Neural cell (in vitro differentiated cells): ENCODE data around the gene ATG7.

Experiments
- EP300 ChIP-seq: fragments of 450-650 bp; conservative IDR thresholded peaks from 2 replicates; pipeline ENCODE4 v1.6.1; 2014; ENCODE audit warnings: antibody characterized with exemption, mild to moderate bottlenecking, moderate library complexity; ENCODE audit not compliant: poor library complexity, severe bottlenecking
- MXI1 ChIP-seq: fragments of 450-650 bp; conservative IDR thresholded peaks from 2 replicates; pipeline ENCODE4 v1.6.1; 2014; ENCODE audit warnings: antibody characterized with exemption, mild to moderate bottlenecking; ENCODE audit not compliant: poor library complexity, severe bottlenecking
- POLR2AphosphoS5 ChIP-seq: IDR thresholded peaks from 2 replicates; pipeline ENCODE4 v1.6.1; 2012
- RAD21 ChIP-seq: fragments of 450-650 bp; conservative IDR thresholded peaks from 2 replicates; pipeline ENCODE4 v1.6.1; 2014; ENCODE audit warnings: antibody characterized with exemption, mild to moderate bottlenecking, moderate library complexity
- TAF1 ChIP-seq: IDR thresholded peaks from 2 replicates; pipeline ENCODE4 v1.6.1; 2012; ENCODE audit warnings: low read depth
- TF ChIP-seq, protein P1 (sequence below): fragments of 450-650 bp; IDR thresholded peaks from 2 replicates; pipeline ENCODE4 v1.5.1; 2014; ENCODE audit warnings: antibody characterized with exemption, mild to moderate bottlenecking, moderate library complexity; ENCODE audit not compliant: poor library complexity, severe bottlenecking
- TF ChIP-seq, protein P2 (sequence below): IDR thresholded peaks from 2 replicates; pipeline ENCODE4 v1.6.1; 2012; ENCODE audit warnings: borderline replicate concordance

DNA sequence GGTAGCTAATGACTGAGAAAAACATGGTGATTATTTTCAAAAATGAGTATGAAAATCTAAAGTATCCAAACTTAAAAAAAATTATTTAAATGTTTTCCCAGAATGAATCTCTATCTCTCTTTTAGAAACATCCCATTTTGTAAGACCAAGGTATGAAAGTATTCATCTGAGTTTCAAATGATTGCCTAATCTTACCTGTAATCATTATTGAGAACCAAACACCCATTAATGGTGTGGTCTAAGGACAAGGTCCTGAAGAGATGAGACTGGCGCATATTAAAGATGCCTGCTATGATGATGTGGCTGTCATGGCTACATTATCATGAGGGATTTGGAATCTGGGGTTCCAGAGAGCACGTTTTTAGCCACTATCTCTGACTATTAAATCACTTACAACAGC is 206.0 kb downstream of the ATG7 start:
- TF ChIP-seq, protein P1, sequence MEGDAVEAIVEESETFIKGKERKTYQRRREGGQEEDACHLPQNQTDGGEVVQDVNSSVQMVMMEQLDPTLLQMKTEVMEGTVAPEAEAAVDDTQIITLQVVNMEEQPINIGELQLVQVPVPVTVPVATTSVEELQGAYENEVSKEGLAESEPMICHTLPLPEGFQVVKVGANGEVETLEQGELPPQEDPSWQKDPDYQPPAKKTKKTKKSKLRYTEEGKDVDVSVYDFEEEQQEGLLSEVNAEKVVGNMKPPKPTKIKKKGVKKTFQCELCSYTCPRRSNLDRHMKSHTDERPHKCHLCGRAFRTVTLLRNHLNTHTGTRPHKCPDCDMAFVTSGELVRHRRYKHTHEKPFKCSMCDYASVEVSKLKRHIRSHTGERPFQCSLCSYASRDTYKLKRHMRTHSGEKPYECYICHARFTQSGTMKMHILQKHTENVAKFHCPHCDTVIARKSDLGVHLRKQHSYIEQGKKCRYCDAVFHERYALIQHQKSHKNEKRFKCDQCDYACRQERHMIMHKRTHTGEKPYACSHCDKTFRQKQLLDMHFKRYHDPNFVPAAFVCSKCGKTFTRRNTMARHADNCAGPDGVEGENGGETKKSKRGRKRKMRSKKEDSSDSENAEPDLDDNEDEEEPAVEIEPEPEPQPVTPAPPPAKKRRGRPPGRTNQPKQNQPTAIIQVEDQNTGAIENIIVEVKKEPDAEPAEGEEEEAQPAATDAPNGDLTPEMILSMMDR: no peak
- TF ChIP-seq, protein P2, sequence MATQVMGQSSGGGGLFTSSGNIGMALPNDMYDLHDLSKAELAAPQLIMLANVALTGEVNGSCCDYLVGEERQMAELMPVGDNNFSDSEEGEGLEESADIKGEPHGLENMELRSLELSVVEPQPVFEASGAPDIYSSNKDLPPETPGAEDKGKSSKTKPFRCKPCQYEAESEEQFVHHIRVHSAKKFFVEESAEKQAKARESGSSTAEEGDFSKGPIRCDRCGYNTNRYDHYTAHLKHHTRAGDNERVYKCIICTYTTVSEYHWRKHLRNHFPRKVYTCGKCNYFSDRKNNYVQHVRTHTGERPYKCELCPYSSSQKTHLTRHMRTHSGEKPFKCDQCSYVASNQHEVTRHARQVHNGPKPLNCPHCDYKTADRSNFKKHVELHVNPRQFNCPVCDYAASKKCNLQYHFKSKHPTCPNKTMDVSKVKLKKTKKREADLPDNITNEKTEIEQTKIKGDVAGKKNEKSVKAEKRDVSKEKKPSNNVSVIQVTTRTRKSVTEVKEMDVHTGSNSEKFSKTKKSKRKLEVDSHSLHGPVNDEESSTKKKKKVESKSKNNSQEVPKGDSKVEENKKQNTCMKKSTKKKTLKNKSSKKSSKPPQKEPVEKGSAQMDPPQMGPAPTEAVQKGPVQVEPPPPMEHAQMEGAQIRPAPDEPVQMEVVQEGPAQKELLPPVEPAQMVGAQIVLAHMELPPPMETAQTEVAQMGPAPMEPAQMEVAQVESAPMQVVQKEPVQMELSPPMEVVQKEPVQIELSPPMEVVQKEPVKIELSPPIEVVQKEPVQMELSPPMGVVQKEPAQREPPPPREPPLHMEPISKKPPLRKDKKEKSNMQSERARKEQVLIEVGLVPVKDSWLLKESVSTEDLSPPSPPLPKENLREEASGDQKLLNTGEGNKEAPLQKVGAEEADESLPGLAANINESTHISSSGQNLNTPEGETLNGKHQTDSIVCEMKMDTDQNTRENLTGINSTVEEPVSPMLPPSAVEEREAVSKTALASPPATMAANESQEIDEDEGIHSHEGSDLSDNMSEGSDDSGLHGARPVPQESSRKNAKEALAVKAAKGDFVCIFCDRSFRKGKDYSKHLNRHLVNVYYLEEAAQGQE: no peak
- TF ChIP-seq EP300 (no peak), MXI1 (no peak), RAD21 (no peak), TAF1 (no peak), POLR2AphosphoS5 (no peak)
